ENCODE results near the gene MOGAT1.
A peak's percentile ranks its signal among the peaks of the same experiment; 100 is the strongest.

Gene MOGAT1

GRCh38 chr2:222671259-222672067 is at the start of gene MOGAT1:
TSS of gene MOGAT1 (plus strand) at chr2:222671658. CDS start at chr2:222671786, 128 bp downstream.
- DNase-seq, result peak; percentile 6

GRCh38 chr2:222621893-222622292 is 49.6 kb upstream of the MOGAT1 start:
- DNase-seq, result no peak

GRCh38 chr2:222622910-222623309 is 48.5 kb upstream of the MOGAT1 start:
- no peak for DNase-seq

GRCh38 chr2:222623756-222624309 is 47.6 kb upstream of the MOGAT1 start:
- DNase-seq, result no peak

GRCh38 chr2:222627764-222628163 is 43.7 kb upstream of the MOGAT1 start:
- no peak for DNase-seq

GRCh38 chr2:222635295-222635694 is 36.2 kb upstream of the MOGAT1 start:
- no peak for DNase-seq

GRCh38 chr2:222637067-222637466 is 34.4 kb upstream of the MOGAT1 start:
- DNase-seq, result no peak

GRCh38 chr2:222641336-222641735 is 30.1 kb upstream of the MOGAT1 start:
- DNase-seq, result no peak

GRCh38 chr2:222643134-222643533 is 28.3 kb upstream of the MOGAT1 start:
- no peak for DNase-seq

GRCh38 chr2:222646008-222646407 is 25.4 kb upstream of the MOGAT1 start:
- DNase-seq, result no peak

- no peak for DNase-seq
Measured at GRCh38 chr2:222649801-222650200, 21.7 kb upstream of the MOGAT1 start.

GRCh38 chr2:222651718-222652418 is 19.6 kb upstream of the MOGAT1 start:
- no peak for DNase-seq

GRCh38 chr2:222652491-222653255 is 18.8 kb upstream of the MOGAT1 start:
- no peak for DNase-seq

GRCh38 chr2:222653280-222653679 is 18.2 kb upstream of the MOGAT1 start:
- no peak for DNase-seq

- DNase-seq, result peak; percentile 87
Measured at GRCh38 chr2:222655787-222656525, 15.5 kb upstream of the MOGAT1 start, which contains the start of gene FARSB. TSS of gene FARSB (minus strand) at chr2:222656092. CDS start at chr2:222656073, 19 bp downstream.

GRCh38 chr2:222656526-222657446 is 14.7 kb upstream of the MOGAT1 start:
- DNase-seq, result no peak

- no peak for DNase-seq
Measured at GRCh38 chr2:222663479-222663878, 8.0 kb upstream of the MOGAT1 start.

- no peak for DNase-seq
Measured at GRCh38 chr2:222668494-222669154, 2.8 kb upstream of the MOGAT1 start.

GRCh38 chr2:222669353-222669752 is 2.1 kb upstream of the MOGAT1 start:
- DNase-seq, result no peak

GRCh38 chr2:222670191-222671038 is 1.0 kb upstream of the MOGAT1 start:
- no peak for DNase-seq

Measured in NCI-H1092 (cell line).